ENCODE data around the gene UBAP1L.

The UBAP1L gene

DNA sequence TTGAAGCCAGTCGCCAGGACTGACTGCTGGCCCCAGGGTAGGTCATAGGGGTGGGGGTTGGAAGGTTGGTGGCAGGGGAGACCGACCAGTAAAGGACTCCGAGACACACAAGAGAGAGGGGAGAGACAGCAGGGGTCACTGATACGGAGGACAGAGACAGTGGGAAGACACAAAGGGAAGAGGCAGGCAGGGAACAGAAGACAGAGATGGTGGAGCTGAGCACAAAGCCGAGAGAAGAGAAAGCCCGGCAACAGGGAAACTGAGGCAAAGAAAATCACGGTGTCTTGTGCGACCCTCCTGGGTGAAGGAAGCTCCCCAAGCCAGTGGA, 47.7 kb downstream of the UBAP1L start:
- no peak for DNase-seq

- peak in 3 of 51 donors; percentile 11 to 49 (median 25) for DNase-seq
Observed at GRCh38 chr15:65066635-65067316, 48.2 kb downstream of the UBAP1L start.

- DNase-seq: no peak
Observed at GRCh38 chr15:65066001-65066634, 48.9 kb downstream of the UBAP1L start.

GRCh38 chr15:65062726-65063125, 52.3 kb downstream of the UBAP1L start:
- DNase-seq: no peak

- no peak for DNase-seq
Observed at GRCh38 chr15:65062061-65062460, 52.9 kb downstream of the UBAP1L start.

GRCh38 chr15:65060641-65061397, 54.2 kb downstream of the UBAP1L start:
- DNase-seq: peak in 39 of 51 donors; percentile 18 to 87 (median 61)

GRCh38 chr15:65059931-65060596, 54.9 kb downstream of the UBAP1L start:
- DNase-seq: no peak

DNA sequence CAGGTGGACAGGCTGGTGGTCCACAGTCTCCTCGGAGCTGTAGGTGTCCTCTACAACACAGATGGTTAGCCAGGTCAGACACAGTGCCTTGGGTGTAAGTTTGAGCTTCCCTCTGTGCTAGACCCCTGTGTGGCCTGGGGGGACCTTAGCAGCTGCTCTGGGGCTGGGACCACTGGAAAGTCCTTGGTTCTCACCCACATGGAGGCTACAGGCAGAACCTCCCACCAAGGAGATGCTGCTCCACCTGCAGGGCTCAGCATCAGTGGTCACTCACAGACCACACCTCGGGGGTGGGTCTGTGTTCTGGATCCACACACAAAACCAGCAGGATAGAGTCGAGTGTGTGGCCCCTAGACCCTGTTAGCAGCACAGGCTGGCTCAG, 55.6 kb downstream of the UBAP1L start:
- no peak for DNase-seq

- DNase-seq: peak in 25 of 51 donors; percentile 16 to 84 (median 57)
Observed at GRCh38 chr15:65058394-65059368, 56.3 kb downstream of the UBAP1L start.

- DNase-seq: peak in 1 of 51 donors; percentile 25
Observed at GRCh38 chr15:65057549-65057940, 57.5 kb downstream of the UBAP1L start.

DNA sequence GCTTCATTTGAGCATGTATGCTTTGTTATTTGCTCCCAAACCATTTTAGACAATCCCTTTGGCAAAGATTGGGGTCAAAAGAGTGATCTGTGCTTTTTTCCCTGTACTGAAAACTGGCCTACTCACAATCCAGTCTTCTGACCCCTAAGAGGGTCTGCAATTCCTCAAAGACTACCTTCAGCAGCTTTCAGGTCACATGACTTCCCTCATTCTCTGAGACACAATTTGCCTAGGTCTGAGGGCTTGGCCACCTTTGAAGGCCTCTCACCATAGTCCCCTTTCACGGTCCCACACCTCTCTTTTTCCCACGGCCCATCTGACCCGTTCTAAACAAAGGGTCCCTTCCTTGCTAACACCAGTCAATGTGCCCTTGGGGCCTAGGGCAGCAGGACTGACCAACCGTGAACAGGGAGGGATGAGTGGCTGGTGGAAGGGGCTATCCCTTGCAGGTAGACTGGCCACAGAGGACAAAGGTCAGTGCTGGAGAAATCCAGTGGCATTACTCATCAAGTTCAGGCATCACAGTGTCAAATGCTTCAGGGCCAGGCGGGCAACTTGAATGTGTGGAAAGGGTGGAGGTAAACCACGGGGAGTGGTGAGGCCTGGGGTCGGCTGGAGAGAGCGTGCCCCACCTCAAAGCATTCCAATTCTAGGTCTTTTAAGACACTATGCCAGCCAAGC, 58.0 kb downstream of the UBAP1L start:
- DNase-seq: no peak

- peak in 24 of 51 donors; percentile 22 to 68 (median 44) for DNase-seq
Observed at GRCh38 chr15:65056106-65056505, 58.9 kb downstream of the UBAP1L start.

GRCh38 chr15:65055201-65055870, 59.7 kb downstream of the UBAP1L start:
- no peak for DNase-seq

GRCh38 chr15:65054333-65055200, 60.4 kb downstream of the UBAP1L start:
- DNase-seq: peak in 44 of 51 donors; percentile 23 to 84 (median 62)

DNA sequence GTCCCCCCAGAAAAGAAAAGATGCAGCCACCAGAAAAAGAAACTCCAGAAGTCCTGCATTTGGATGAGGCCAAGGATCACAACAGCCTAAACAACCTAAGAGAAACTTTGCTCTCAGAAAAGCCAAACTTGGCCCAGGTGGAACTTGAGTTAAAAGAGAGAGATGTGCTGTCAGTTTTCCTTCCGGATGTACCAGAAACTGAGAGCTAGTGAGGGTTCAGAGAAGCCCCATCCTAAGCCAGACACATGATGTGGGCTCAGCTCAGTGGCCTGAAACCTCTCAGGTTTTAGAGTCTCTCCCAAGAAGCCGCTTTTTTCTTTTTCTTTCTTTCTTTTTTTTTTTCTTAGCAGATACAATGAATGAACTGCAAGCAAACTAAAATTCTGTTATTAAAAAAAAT, 62.0 kb downstream of the UBAP1L start:
- DNase-seq: no peak

DNA sequence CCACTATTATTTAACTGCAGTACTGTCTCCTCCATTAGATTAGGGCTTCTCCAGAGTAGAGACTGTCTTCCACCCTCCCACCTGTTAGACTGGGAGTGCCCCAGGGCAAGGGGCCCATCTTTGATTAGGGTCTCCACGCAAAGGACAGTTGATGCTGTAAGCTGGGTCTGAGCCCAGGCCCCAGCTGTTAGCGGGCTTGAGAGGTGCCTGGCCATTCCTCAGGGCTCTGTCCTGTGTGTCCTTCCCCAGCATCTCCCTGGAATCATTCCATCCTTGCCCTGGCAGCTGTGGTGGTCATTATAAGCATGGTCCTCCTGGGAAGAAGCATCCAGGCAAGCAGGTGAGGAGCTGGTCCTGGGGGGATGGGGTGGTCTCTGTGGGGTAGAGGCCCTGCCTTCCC, 63.7 kb downstream of the UBAP1L start:
- DNase-seq: no peak

DNA sequence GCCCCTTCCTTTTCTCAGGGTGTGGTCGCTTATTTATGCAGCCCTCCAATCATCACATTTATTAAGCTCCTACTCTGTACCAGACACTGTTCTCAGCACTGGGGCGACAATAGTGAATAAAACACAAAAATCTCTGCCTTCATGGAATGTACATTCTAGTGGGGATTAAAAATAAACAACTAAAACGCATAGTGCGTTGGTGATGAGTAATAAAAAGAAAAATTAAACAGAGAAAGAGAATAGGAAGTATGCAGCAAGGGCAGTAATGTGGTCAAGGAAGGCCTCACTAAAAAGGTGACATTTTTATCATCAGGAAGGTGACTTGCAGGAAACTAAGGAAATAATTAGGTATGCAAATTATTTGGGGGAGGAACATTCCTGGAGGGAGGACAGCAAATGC, 64.7 kb downstream of the UBAP1L start:
- DNase-seq: no peak

DNA sequence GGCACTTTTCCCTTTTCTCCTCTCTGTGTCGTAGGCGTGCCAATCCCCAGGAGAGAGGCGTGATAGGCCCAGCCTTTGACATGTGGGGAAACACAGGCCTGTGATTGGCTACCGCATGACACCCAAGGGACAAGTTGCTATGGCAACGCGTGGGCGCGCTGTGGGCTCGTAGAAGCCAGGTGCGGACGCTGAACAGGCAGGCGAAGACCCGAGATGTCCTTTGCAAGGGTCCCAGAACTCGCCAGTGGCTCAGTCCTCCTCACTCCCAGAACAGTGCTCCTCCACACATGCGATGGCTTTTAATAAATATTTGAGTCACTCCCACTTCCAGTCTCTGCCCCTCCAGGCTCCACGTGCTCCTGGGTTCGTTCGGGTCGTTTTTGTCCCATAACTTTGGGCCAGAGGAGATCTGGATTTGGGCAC, 65.6 kb downstream of the UBAP1L start:
- DNase-seq: peak in 49 of 51 donors; percentile 17 to 95 (median 82)

- DNase-seq: no peak
Observed at GRCh38 chr15:65048241-65048640, 66.8 kb downstream of the UBAP1L start.
